ENCODE results near the gene TGFB1I1.

DNA sequence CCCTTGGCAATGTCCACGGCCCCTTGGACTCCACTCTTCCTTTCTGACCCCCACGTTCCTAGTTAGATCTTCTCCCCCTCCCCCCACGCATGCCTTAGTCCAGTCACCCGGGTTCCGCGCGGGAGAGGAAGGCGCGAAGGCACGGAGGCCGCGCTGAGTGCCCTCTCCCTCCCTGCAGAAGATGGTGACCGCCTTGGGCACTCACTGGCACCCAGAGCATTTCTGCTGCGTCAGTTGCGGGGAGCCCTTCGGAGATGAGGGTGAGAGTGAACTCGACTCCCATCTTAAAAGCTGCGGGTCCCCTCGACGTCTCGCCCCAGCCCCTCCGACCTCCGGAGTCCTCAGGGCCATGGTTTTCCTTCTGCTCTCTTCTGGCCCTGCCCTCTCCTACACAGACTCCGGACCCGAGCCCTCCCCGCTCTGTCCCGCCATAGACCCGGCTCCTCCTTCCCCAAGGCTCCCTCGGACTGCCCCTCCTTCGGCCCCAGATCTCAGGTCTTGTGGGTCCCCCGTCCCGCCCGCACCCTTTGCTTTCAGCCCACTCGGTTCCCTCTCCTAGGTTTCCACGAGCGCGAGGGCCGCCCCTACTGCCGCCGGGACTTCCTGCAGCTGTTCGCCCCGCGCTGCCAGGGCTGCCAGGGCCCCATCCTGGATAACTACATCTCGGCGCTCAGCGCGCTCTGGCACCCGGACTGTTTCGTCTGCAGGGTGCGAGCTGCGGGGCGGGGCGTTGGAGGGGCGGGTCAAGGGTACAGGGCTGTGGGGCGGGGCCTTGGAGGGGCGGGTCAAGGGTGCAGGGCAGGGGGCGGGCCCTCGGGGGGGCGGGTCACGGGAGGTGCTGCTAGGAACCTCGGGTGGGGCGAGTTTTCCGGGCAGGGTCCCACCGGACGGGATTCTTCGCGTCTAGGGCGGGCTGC, 4.6 kb downstream of the TGFB1I1 start:
- no peak for TF ChIP-seq EZH2 (IDR thresholded peaks at IDR 0.05; ENCODE audit: borderline replicate concordance, low read length)
- TF ChIP-seq, protein P1, sequence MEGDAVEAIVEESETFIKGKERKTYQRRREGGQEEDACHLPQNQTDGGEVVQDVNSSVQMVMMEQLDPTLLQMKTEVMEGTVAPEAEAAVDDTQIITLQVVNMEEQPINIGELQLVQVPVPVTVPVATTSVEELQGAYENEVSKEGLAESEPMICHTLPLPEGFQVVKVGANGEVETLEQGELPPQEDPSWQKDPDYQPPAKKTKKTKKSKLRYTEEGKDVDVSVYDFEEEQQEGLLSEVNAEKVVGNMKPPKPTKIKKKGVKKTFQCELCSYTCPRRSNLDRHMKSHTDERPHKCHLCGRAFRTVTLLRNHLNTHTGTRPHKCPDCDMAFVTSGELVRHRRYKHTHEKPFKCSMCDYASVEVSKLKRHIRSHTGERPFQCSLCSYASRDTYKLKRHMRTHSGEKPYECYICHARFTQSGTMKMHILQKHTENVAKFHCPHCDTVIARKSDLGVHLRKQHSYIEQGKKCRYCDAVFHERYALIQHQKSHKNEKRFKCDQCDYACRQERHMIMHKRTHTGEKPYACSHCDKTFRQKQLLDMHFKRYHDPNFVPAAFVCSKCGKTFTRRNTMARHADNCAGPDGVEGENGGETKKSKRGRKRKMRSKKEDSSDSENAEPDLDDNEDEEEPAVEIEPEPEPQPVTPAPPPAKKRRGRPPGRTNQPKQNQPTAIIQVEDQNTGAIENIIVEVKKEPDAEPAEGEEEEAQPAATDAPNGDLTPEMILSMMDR (IDR thresholded peaks at IDR 0.05; ENCODE audit: low read length): no peak

Measured in OCI-LY1 (cell line).